SJCRH30 (cell line): ENCODE data around the gene NSUN4. TPM values are rescaled to one million over a fixed set of nuclear protein-coding genes. Genes with fewer than 3 reads are reported as not detected.
"Not testable (repeated sequence)": the region's sequence is repeated elsewhere in the genome, so short reads cannot be mapped to it uniquely, and the experiment has no call there.

Experiments used
- DNase-seq, 2 experiments: peaks; one replicate each; pipeline ENCODE4 v3.0.0-alpha.2; 2015 to 2020
- H3K27ac ChIP-seq: fragments of 250-450 bp; sonication (Bioruptor Pico); 2 replicates; pipeline ENCODE4 v1.5.1; 2020; ENCODE audit warnings: mild to moderate bottlenecking, moderate library complexity
- H3K27me3 ChIP-seq: fragments of 250-450 bp; sonication (Bioruptor Pico); 2 replicates; pipeline ENCODE4 v1.5.1; 2020; ENCODE audit warnings: mild to moderate bottlenecking, moderate library complexity
- H3K36me3 ChIP-seq: fragments of 250-450 bp; sonication (Bioruptor Pico); 2 replicates; pipeline ENCODE4 v1.5.1; 2020; ENCODE audit warnings: mild to moderate bottlenecking, moderate library complexity
- H3K4me1 ChIP-seq: fragments of 250-450 bp; sonication (Bioruptor Pico); 2 replicates; pipeline ENCODE4 v1.5.1; 2020; ENCODE audit warnings: mild to moderate bottlenecking, moderate library complexity
- H3K4me3 ChIP-seq: fragments of 250-450 bp; sonication (Bioruptor Pico); 2 replicates; pipeline ENCODE4 v1.5.1; 2020; ENCODE audit warnings: mild to moderate bottlenecking, moderate library complexity
- H3K9me3 ChIP-seq: fragments of 250-450 bp; sonication (Bioruptor Pico); replicated peaks from 2 replicates; pipeline ENCODE4 v1.5.1; 2020; ENCODE audit warnings: mild to moderate bottlenecking, moderate library complexity
- total RNA-seq: library from RNA; depleted of rRNA; stranded (reverse); fragments of >200 nt; shearing (Covaris generic); gene quantifications from 2 replicates; pipeline ENCODE4 v1.2.3, GENCODE V29; 2014

Gene NSUN4
- total RNA-seq, 1 experiment from 2014 or later: 23.7 TPM

GRCh38 chr1:46315669-46316403 lies 24.8 kb upstream of the NSUN4 start:
- Histone ChIP-seq H3K4me3 (no peak overlapping the region), H3K27me3 (no peaks in the 10 kb centered on the region), H3K36me3 (peaks cover 66% of the 10 kb centered on the region), H3K9me3 (no peaks in the 10 kb centered on the region), H3K27ac (no peak overlapping the region), H3K4me1 (0 out of 2 replicates have a peak, but pooled peaks cover 4% of the 10 kb centered on the region)
- no peak for DNase-seq

GRCh38 chr1:46317323-46317722 lies 23.3 kb upstream of the NSUN4 start:
- Histone ChIP-seq H3K27ac (no peak overlapping the region), H3K27me3 (no peaks in the 10 kb centered on the region), H3K4me1 (0 out of 2 replicates have a peak, but pooled peaks cover 4% of the 10 kb centered on the region), H3K4me3 (no peak overlapping the region), H3K9me3 (no peaks in the 10 kb centered on the region), H3K36me3 (peaks cover 51% of the 10 kb centered on the region)
- no peak for DNase-seq

GRCh38 chr1:46319301-46319700 lies 21.3 kb upstream of the NSUN4 start:
- H3K9me3 ChIP-seq, H3K4me1 ChIP-seq, H3K27me3 ChIP-seq, H3K4me3 ChIP-seq, H3K27ac ChIP-seq, DNase-seq: not testable (repeated sequence)
- peaks cover 33% of the 10 kb centered on the region for H3K36me3 ChIP-seq

- H3K27ac ChIP-seq, H3K27me3 ChIP-seq: not testable (repeated sequence)
Measured at GRCh38 chr1:46319960-46320914, 20.4 kb upstream of the NSUN4 start.

DNA sequence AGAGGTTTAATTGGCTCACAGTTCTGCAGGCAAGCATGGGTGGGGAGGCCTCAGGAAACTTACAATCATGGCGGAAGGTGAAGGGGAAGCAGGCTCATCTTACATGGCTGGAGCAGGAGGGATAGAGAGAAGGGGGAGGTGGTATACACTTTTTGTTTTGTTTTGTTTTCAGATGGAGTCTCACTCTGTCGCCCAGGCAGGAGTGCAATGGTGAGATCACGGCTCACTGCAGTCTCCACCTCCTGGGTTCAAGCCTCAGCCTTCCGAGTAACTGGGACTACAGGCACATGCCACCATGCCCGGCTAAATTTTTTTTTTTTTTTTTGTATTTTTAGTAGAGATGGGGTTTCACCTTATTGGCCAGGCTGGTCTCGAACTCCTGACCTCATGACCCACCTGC lies 18.4 kb upstream of the NSUN4 start:
- not testable (repeated sequence) for H3K36me3 ChIP-seq, H3K27ac ChIP-seq, H3K9me3 ChIP-seq, H3K4me1 ChIP-seq, H3K4me3 ChIP-seq, DNase-seq, H3K27me3 ChIP-seq

More at GRCh38 chr1:46319960-46320914, 20.4 kb upstream of the NSUN4 start:
- not testable (repeated sequence) for DNase-seq, H3K4me3 ChIP-seq, H3K9me3 ChIP-seq, H3K4me1 ChIP-seq
- peaks cover 26% of the 10 kb centered on the region for H3K36me3 ChIP-seq

- H3K36me3 ChIP-seq, H3K27ac ChIP-seq, H3K4me1 ChIP-seq, DNase-seq, H3K27me3 ChIP-seq, H3K9me3 ChIP-seq, H3K4me3 ChIP-seq: not testable (repeated sequence)
Measured at GRCh38 chr1:46325285-46326076, 15.1 kb upstream of the NSUN4 start.

DNA sequence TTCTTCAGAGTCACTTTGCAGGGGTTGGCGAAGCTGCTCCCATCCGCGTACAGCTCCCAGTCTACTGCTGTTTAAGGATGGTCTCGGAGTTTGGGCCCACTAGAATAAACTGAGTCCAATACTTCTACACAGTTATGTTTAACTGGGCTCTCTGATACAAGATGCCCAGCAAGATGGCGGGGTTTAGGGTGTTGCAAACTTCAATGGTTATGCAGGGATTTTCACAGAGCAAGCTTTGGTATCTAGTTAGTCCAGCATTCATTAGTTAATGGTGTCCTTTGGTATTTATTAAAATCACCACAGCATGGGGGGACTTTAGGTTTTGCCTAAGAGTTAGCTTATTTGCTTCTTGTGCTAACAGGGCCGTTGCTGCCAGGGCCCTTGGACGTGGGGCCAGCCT lies 12.4 kb upstream of the NSUN4 start:
- not testable (repeated sequence) for DNase-seq, H3K27me3 ChIP-seq, H3K36me3 ChIP-seq, H3K9me3 ChIP-seq, H3K4me1 ChIP-seq, H3K27ac ChIP-seq, H3K4me3 ChIP-seq

DNA sequence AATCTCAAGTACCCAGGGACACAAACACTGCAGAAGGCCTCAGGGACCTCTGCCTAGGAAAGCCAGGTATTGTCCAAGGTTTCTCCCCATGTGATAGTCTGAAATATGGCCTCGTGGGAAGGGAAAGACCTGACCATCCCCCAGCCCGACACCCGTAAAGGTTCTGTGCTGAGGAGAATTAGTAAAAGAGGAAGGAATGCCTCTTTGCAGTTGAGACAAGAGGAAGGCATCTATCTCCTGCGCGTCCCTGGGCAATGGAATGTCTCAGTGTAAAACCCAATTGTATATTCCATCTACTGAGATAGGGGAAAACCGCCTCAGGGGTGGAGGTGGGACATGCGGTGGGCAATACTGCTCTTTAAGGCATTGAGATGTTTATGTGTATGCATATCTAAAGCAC lies 10.8 kb upstream of the NSUN4 start:
- DNase-seq, H3K36me3 ChIP-seq, H3K4me1 ChIP-seq, H3K4me3 ChIP-seq, H3K9me3 ChIP-seq, H3K27me3 ChIP-seq, H3K27ac ChIP-seq: not testable (repeated sequence)

DNA sequence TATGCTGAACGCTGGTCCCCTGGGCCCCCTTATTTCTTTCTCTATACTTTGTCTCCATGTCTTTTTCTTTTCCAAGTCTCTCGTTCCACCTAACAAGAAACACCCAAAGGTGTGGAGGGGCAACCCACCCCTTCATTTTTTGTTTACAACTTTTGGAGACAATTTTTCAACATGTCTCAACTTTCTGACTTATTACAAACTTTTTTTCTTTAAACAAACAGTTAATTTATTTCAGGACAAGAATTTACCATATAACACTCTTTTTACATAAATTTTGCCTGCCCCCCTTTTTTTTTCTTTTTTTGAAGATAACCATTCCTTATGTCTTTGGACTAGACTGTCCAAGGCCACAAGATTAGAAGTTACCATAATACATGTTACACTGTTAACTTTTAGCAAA lies 10.2 kb upstream of the NSUN4 start:
- not testable (repeated sequence) for H3K27ac ChIP-seq, H3K4me1 ChIP-seq, H3K4me3 ChIP-seq, H3K27me3 ChIP-seq, H3K9me3 ChIP-seq, H3K36me3 ChIP-seq, DNase-seq

- H3K36me3 ChIP-seq, DNase-seq, H3K4me3 ChIP-seq, H3K4me1 ChIP-seq, H3K9me3 ChIP-seq, H3K27me3 ChIP-seq, H3K27ac ChIP-seq: not testable (repeated sequence)
Measured at GRCh38 chr1:46331786-46332540, 8.6 kb upstream of the NSUN4 start.

DNA sequence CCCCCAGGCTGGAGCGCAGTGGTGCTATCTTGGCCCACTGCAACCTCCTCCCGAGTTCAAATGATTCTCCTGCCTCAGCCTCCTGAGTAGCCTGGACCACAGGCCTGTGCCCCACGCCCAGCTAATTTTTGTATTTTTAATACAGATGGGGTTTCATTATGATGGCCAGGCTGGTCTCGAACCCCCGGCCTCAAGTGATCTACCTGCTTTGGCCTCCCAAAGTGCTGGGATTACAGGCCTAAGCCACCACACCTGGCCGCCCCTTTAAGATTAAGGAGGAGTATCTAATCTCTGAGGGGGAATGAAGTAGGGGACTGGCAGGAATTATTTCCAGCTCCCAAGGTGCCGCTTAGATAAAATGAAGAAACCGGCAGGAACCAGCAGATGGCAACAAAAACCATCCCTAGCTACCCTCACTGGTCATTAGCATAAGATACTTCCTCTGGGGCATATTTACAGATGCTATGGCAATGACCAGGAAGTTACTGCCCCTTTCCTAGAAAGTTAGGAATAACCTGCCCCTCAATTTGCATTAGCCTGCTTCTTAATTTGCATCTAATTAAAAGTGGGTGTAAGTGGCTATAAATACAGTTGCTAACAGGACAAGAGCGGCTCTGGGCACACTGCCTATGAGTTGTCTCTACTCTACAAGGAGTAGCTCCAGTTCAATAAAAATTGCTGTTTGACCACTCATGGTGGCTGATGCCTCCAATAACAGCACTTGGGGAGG lies 7.1 kb upstream of the NSUN4 start:
- Histone ChIP-seq H3K9me3 (no peaks in the 10 kb centered on the region), H3K27me3 (no peaks in the 10 kb centered on the region), H3K27ac (no peak overlapping the region), H3K36me3 (no peaks in the 10 kb centered on the region), H3K4me3 (no peak overlapping the region), H3K4me1 (no peaks in the 10 kb centered on the region)
- DNase-seq: peak in 1 of 2 experiments; percentile 52

GRCh38 chr1:46334030-46334384 lies 6.6 kb upstream of the NSUN4 start:
- DNase-seq: no peak
- H3K27me3 ChIP-seq: no peaks in the 10 kb centered on the region
- H3K4me1 ChIP-seq: no peaks in the 10 kb centered on the region
- H3K4me3 ChIP-seq: no peak overlapping the region
- H3K27ac ChIP-seq: no peak overlapping the region
- H3K9me3 ChIP-seq: no peaks in the 10 kb centered on the region
- H3K36me3 ChIP-seq: no peaks in the 10 kb centered on the region

DNA sequence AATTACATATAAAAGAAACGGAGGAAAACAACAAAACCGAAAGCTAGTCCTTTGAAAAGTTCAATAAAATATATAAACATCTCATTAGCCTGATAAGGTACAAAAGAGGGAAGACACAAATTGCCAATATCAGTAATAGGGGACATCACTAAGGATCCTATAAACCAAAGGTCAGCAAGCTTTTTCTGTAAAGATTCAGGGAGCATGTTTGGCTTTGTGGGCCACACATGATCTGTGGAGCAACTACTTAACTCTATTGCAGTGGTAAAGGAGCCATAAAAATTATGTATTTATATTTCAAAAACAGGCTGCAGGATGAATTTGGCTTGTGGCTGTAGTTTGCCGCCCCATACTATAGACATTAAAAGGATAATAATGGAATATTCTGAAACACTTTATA lies 5.5 kb upstream of the NSUN4 start:
- no peak for DNase-seq
- H3K27ac ChIP-seq: no peak overlapping the region

DNA sequence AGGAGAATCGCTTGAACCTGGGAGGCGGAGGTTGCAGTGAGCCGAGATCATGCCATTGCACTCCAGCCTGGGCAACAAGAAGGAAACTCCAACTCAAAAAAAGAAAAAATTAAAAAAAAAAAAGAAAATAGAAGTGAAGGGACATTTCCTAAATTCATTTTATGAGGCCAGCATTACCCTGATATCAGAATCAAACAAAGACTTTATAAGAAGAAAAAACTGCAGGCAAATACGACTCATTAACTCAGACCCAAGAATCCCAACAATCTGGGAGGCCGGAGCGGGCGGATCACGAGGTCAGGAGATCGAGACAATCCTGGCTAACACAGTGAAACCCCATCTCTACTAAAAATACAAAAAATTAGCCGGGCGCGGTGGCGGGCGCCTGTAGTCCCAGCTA lies 3.2 kb upstream of the NSUN4 start:
- H3K4me3 ChIP-seq, H3K36me3 ChIP-seq, H3K27ac ChIP-seq, H3K9me3 ChIP-seq, H3K27me3 ChIP-seq, H3K4me1 ChIP-seq, DNase-seq: not testable (repeated sequence)

More for the DNA sequence above, 5.5 kb upstream of the NSUN4 start:
- no peaks in the 10 kb centered on the region for H3K4me1 ChIP-seq
- no peaks in the 10 kb centered on the region for H3K9me3 ChIP-seq
- H3K4me3 ChIP-seq: no peak overlapping the region
- no peaks in the 10 kb centered on the region for H3K27me3 ChIP-seq
- no peaks in the 10 kb centered on the region for H3K36me3 ChIP-seq
